Panc1 (cell line): ENCODE data around the gene GRIK4. TPM values are rescaled to one million over a fixed set of nuclear protein-coding genes. Genes with fewer than 3 reads are reported as not detected.

Source experiments
- ATAC-seq: fragments of 200-7000 bp; cut with Tn5 transposase; 2 replicates; pipeline ENCODE4 v1.9.1; 2020; ENCODE audit warnings: mild to moderate bottlenecking, moderate library complexity
- BruUV-seq: library from RNA; stranded (reverse); fragments of 400-500 nt; replicated peaks from 2 replicates; lab custom pipeline; 2021; lab: Mats Ljungman, UMichigan
- CTCF ChIA-PET: fragments of 300-600 bp; sonication (Branson Sonifier 250); formaldehyde crosslinking; loops from one replicate; lab custom pipeline; 2022; ENCODE audit warnings: antibody characterized with exemption; lab: Charles Lee
- POLR2A ChIA-PET: fragments of 300-600 bp; sonication (Branson Sonifier 250); formaldehyde crosslinking; loops from one replicate; lab custom pipeline; 2022; ENCODE audit warnings: antibody characterized with exemption; lab: Charles Lee
- DNase-seq: peaks from one replicate; pipeline ENCODE4 v3.0.0-alpha.2; 2010; ENCODE audit warnings: low read depth, low spot score
- H3K27ac ChIP-seq: 2 replicates; pipeline ENCODE4 v1.5.1; 2011; ENCODE audit warnings: mild to moderate bottlenecking, low read length, inconsistent platforms
- H3K27me3 ChIP-seq: fragments of 200-500 bp; sonication (Bioruptor generic); 2 replicates; pipeline ENCODE4 v1.6.0; 2014; ENCODE audit warnings: low read length, inconsistent platforms; ENCODE audit not compliant: control insufficient read depth, insufficient read depth
- H3K36me3 ChIP-seq: fragments of 200-500 bp; sonication (Bioruptor generic); 2 replicates; pipeline ENCODE4 v1.5.1; 2014; ENCODE audit warnings: inconsistent platforms, mild to moderate bottlenecking, low read length, moderate library complexity; ENCODE audit not compliant: control insufficient read depth, insufficient read depth
- H3K4me1 ChIP-seq: 2 replicates; pipeline ENCODE4 v1.5.1; 2011; ENCODE audit warnings: inconsistent platforms, mild to moderate bottlenecking, low read length, moderate library complexity; ENCODE audit not compliant: control insufficient read depth, insufficient read depth
- H3K4me3 ChIP-seq, 2 experiments: 2 replicates each; pipeline ENCODE4 v1.5.1; 2011 to 2012; ENCODE audit warnings: low read depth in 2 of 2, low read length in 2 of 2, mild to moderate bottlenecking in 2 of 2, inconsistent platforms in 1 of 2, moderate library complexity in 1 of 2
- H3K9me3 ChIP-seq: fragments of 200-500 bp; sonication (Bioruptor generic); 2 replicates; pipeline ENCODE4 v1.5.1; 2014; ENCODE audit warnings: low read depth, mild to moderate bottlenecking, inconsistent platforms, low read length, moderate library complexity; ENCODE audit not compliant: control insufficient read depth, insufficient read depth
- CTCF ChIP-seq: fragments of 450-650 bp; IDR thresholded peaks from 2 replicates; pipeline ENCODE4 v1.5.1; 2017; ENCODE audit warnings: mild to moderate bottlenecking
- POLR2AphosphoS5 ChIP-seq: IDR thresholded peaks from 2 replicates; pipeline ENCODE4 v1.6.1; 2012; ENCODE audit warnings: mild to moderate bottlenecking, low read depth, low read length, moderate library complexity
- REST ChIP-seq, 2 experiments: IDR thresholded peaks; 2 replicates each; pipeline ENCODE4 v1.6.1; 2011 to 2012; ENCODE audit warnings: low read depth in 2 of 2, control low read depth in 1 of 2, low read length in 1 of 2, mild to moderate bottlenecking in 1 of 2, moderate library complexity in 1 of 2; ENCODE audit not compliant: insufficient read depth in 1 of 2
- SIN3A ChIP-seq: IDR thresholded peaks from 2 replicates; pipeline ENCODE4 v1.6.1; 2012; ENCODE audit warnings: low read depth, mild to moderate bottlenecking, low read length, moderate library complexity, borderline replicate concordance; ENCODE audit not compliant: insufficient read depth
- TCF7L2 ChIP-seq: IDR thresholded peaks from 2 replicates; pipeline ENCODE4 v1.6.1; 2011; ENCODE audit warnings: mild to moderate bottlenecking, low read depth, low read length, inconsistent platforms
- in situ Hi-C: cut with HindIII; loops from 2 replicates; pipeline ENCODE4 v1.10.0; 2016; ENCODE audit warnings: low sequenced_read_pairs, low pct_unique_long_range_greater_than_20kb
- intact Hi-C: fragments of 100-400 bp; cut with micrococcal nuclease; formaldehyde crosslinking; loops from one replicate; pipeline ENCODE4 v1.10.0; 2022; ENCODE audit not compliant: unreplicated experiment
- total RNA-seq: library from RNA; stranded (reverse); gene quantifications from one replicate; pipeline ENCODE4 v1.2.1, GENCODE V29; 2021; ENCODE audit not compliant: unreplicated experiment

Gene GRIK4
- total RNA-seq, 1 experiment from 2014 or later, result 0.62 TPM

- POLR2A ChIA-PET, result no interaction called here
- in situ Hi-C loops, result no loop called here
- Histone ChIP-seq H3K36me3 (no peaks in the 10 kb centered on the region), H3K9me3 (no peaks in the 10 kb centered on the region), H3K27ac (no peak overlapping the region), H3K4me1 (no peaks in the 10 kb centered on the region), H3K27me3 (peaks cover 6% of the 10 kb centered on the region), H3K4me3 (no peak overlapping the region)
- intact Hi-C loops, result no loop called here
- no peak for ATAC-seq
- DNase-seq, result no peak
- no TSS peak for BruUV-seq
- CTCF ChIA-PET, result no interaction called here
- TF ChIP-seq CTCF (no peak), SIN3A (no peak), TCF7L2 (no peak), POLR2AphosphoS5 (no peak), REST (IDR thresholded peaks at IDR 0.05; ENCODE audit: insufficient read depth in 1 of 2, low read depth in 2 of 2, low read length in 1 of 2) (no peak)
Measured at GRCh38 chr11:120749395-120749794, 237.8 kb downstream of the GRIK4 start.

- no peak for ATAC-seq
- no peak for DNase-seq
- ChIA-PET CTCF (interaction anchor here (0.6 kb wide), 1 partner anchor 189 kb away, joined by 3 read pairs; no protein-coding TSS in a partner anchor), POLR2A (no interaction called here)
- no TSS peak for BruUV-seq
- TF ChIP-seq TCF7L2 (no peak), CTCF (no peak), REST (IDR thresholded peaks at IDR 0.05; ENCODE audit: insufficient read depth in 1 of 2, low read depth in 2 of 2, low read length in 1 of 2) (no peak; a peak in 1 of 4 replicates), POLR2AphosphoS5 (no peak), SIN3A (no peak)
- Histone ChIP-seq H3K27me3 (peaks cover 4% of the 10 kb centered on the region; the same call in 1 of the 2 replicates), H3K4me1 (no peaks in the 10 kb centered on the region), H3K27ac (no peak overlapping the region), H3K9me3 (no peaks in the 10 kb centered on the region), H3K4me3 (no peak overlapping the region), H3K36me3 (no peaks in the 10 kb centered on the region)
- intact Hi-C loops, result no loop called here
- in situ Hi-C loops, result no loop called here
Measured at GRCh38 chr11:120750647-120751549, 239.3 kb downstream of the GRIK4 start.
